Natural killer cell (primary cell): ENCODE data around the gene RAB3C. TPM values are rescaled to one million over a fixed set of nuclear protein-coding genes. Genes with fewer than 3 reads are reported as not detected.

ENCODE experiments used
- ATAC-seq, 3 donors: fragments of 150-1000 bp in 2 of 3; fragments of 200-7000 bp in 1 of 3; cut with Tn5 transposase; 1 replicate in 1 of 3; 2 replicates in 2 of 3; pipeline ENCODE4 v1.10.0; 2021; ENCODE audit warnings: mild to moderate bottlenecking in 2 of 3, moderate library complexity in 2 of 3
- DNase-seq, 2 donors: peaks; one replicate each; pipeline versions ENCODE4 v3.0.0 to v3.0.0-alpha.2; 2013 to 2021; ENCODE audit warnings: mixed read lengths in 1 of 2
- H3K27ac ChIP-seq: one replicate; pipeline ENCODE4 v1.5.1; 2013; ENCODE audit warnings: mild to moderate bottlenecking, low read length
- H3K27me3 ChIP-seq: one replicate; pipeline ENCODE4 v1.6.1; 2013; ENCODE audit warnings: low read length; ENCODE audit not compliant: control insufficient read depth, insufficient read depth
- H3K36me3 ChIP-seq: one replicate; pipeline ENCODE4 v1.6.1; 2013; ENCODE audit warnings: low read length; ENCODE audit not compliant: control insufficient read depth, insufficient read depth
- H3K4me1 ChIP-seq: one replicate; pipeline ENCODE4 v1.6.1; 2013; ENCODE audit warnings: low read length; ENCODE audit not compliant: control insufficient read depth, insufficient read depth
- H3K4me3 ChIP-seq: one replicate; pipeline ENCODE4 v1.5.1; 2013; ENCODE audit warnings: low read length
- H3K9me3 ChIP-seq: one replicate; pipeline ENCODE4 v1.6.1; 2013; ENCODE audit warnings: low read length; ENCODE audit not compliant: control insufficient read depth, insufficient read depth
- H3K27ac Mint-ChIP-seq, 2 donors: one replicate each; pipeline ENCODE4 v1.8.0; 2022; ENCODE audit warnings: mild to moderate bottlenecking in 2 of 2, mixed read lengths in 2 of 2, moderate library complexity in 1 of 2
- H3K27me3 Mint-ChIP-seq, 2 donors: one replicate each; pipeline ENCODE4 v1.8.0; 2022; ENCODE audit warnings: low read depth in 2 of 2, mixed read lengths in 2 of 2
- H3K36me3 Mint-ChIP-seq: one replicate; pipeline ENCODE4 v1.8.0; 2022; ENCODE audit warnings: mixed read lengths
- H3K4me1 Mint-ChIP-seq, 2 donors: one replicate each; pipeline ENCODE4 v1.8.0; 2022; ENCODE audit warnings: mixed read lengths in 2 of 2
- H3K4me3 Mint-ChIP-seq: one replicate; pipeline ENCODE4 v1.8.0; 2022; ENCODE audit warnings: mild to moderate bottlenecking, moderate library complexity, mixed read lengths
- H3K9me3 Mint-ChIP-seq, 2 donors: one replicate each; pipeline ENCODE4 v1.8.0; 2022; ENCODE audit warnings: mixed read lengths in 2 of 2
- WGBS: methylation state at CpG from one replicate; pipeline ENCODE4 v1.1.7; 2013; ENCODE audit warnings: missing lambda C conversion rate; ENCODE audit not compliant: insufficient coverage; 5-methylcytosine and 5-hydroxymethylcytosine counted together
- intact Hi-C: fragments of 100-400 bp; cut with micrococcal nuclease; formaldehyde crosslinking; loops from one replicate; pipeline ENCODE4 v1.14.2; 2022
- total RNA-seq, 4 donors: library from RNA; stranded (reverse); fragments of 120-200 nt in 1 of 4; gene quantifications; one replicate each; pipeline versions ENCODE4 v1.2.3 to v1.2.4, GENCODE V29; 2013 to 2022
- TF ChIP-seq, protein P1 (sequence below): fragments of 200-600 bp; IDR thresholded peaks from one replicate; pipeline ENCODE4 v1.8.0; 2022; ENCODE audit warnings: antibody characterized with exemption

Gene RAB3C
- total RNA-seq, 3 donors from 2014 or later (not counting 1 experiment from before 2014, with no cell fraction given) = 0.05 TPM; not detected in 2

DNA sequence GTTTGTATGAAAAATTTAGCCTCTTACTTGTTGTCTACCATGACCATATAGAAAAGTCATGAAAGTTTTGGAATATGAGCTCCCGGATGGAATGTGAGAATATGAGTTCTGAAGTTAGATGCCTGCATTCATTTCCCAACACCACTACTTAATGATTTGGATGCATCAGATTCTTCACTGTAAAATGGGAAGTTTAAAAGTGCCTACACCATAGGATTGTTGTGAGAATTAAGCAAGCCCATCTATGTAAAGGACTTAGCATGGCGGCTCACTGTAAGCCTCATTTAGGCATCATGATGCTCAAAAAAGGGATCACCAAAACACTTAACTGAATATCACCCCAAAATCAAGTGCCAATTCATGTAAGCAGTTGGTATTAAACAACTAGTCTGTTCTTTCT is 177.3 kb downstream of the RAB3C start:
- no peaks in the 10 kb centered on the region for H3K27me3 ChIP-seq
- H3K9me3 ChIP-seq = no peaks in the 10 kb centered on the region
- Mint-ChIP-seq H3K4me1 (peaks cover 17 to 27% of the 10 kb centered on the region in 2 donors), H3K36me3 (no peaks in the 10 kb centered on the region), H3K4me3 (peak overlapping the region; percentile 77), H3K9me3 (no peaks in the 10 kb centered on the region), H3K27me3 (peaks cover 0 to 2% of the 10 kb centered on the region in 2 donors), H3K27ac (peak overlapping the region; percentile 78 to 79)
- no peak for ATAC-seq
- intact Hi-C loops = no loop called here
- peak overlapping the region; percentile 14 for H3K27ac ChIP-seq
- WGBS = 76% methylated on average over 1 of the region's 2 CpGs
- no peak for DNase-seq
- peaks cover 4% of the 10 kb centered on the region for H3K4me1 ChIP-seq
- TF ChIP-seq, protein P1, sequence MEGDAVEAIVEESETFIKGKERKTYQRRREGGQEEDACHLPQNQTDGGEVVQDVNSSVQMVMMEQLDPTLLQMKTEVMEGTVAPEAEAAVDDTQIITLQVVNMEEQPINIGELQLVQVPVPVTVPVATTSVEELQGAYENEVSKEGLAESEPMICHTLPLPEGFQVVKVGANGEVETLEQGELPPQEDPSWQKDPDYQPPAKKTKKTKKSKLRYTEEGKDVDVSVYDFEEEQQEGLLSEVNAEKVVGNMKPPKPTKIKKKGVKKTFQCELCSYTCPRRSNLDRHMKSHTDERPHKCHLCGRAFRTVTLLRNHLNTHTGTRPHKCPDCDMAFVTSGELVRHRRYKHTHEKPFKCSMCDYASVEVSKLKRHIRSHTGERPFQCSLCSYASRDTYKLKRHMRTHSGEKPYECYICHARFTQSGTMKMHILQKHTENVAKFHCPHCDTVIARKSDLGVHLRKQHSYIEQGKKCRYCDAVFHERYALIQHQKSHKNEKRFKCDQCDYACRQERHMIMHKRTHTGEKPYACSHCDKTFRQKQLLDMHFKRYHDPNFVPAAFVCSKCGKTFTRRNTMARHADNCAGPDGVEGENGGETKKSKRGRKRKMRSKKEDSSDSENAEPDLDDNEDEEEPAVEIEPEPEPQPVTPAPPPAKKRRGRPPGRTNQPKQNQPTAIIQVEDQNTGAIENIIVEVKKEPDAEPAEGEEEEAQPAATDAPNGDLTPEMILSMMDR = no peak
- peak overlapping the region; percentile 14 for H3K4me3 ChIP-seq
- no peaks in the 10 kb centered on the region for H3K36me3 ChIP-seq

DNA sequence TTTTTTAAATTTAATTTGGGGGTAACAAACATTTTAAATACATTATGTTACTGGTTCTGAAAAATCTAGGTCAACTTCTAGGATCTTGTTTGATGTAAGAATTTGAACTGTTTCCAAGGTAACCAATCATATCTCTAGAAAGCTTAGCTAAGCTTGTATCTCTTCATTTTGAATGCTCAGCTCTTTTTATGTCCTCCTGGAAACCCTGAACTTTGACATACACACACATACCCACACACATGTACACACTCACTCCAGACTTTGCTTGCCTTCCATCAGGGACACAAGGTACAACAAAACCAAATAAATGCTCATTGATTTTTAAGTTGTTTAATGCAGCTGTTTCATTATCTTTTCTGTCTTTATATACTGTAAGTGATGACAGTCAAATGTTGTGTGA is 178.5 kb downstream of the RAB3C start:
- DNase-seq = peak in 1 of 2 donors; percentile 1
- no peak overlapping the region for H3K27ac ChIP-seq
- Mint-ChIP-seq H3K27ac (no peak overlapping the region), H3K36me3 (no peaks in the 10 kb centered on the region), H3K9me3 (no peaks in the 10 kb centered on the region), H3K4me3 (no peak overlapping the region), H3K27me3 (no peaks in the 10 kb centered on the region), H3K4me1 (peaks cover 17 to 27% of the 10 kb centered on the region in 2 donors)
- H3K4me3 ChIP-seq = no peak overlapping the region
- peaks cover 4% of the 10 kb centered on the region for H3K4me1 ChIP-seq
- no peaks in the 10 kb centered on the region for H3K27me3 ChIP-seq
- TF ChIP-seq, protein P1 = no peak
- intact Hi-C loops = no loop called here
- H3K36me3 ChIP-seq = no peaks in the 10 kb centered on the region
- H3K9me3 ChIP-seq = no peaks in the 10 kb centered on the region
- ATAC-seq = no peak

GRCh38 chr5:58763390-58763789 is 180.5 kb downstream of the RAB3C start:
- intact Hi-C loops = no loop called here
- DNase-seq (no peak), ATAC-seq (no peak)
- Histone ChIP-seq H3K9me3 (no peaks in the 10 kb centered on the region), H3K4me1 (peaks cover 4% of the 10 kb centered on the region), H3K27ac (no peak overlapping the region), H3K36me3 (no peaks in the 10 kb centered on the region), H3K27me3 (peaks cover 2% of the 10 kb centered on the region), H3K4me3 (no peak overlapping the region)
- H3K9me3 Mint-ChIP-seq = no peaks in the 10 kb centered on the region
- no peak overlapping the region for H3K27ac Mint-ChIP-seq
- no peak overlapping the region for H3K4me3 Mint-ChIP-seq
- H3K4me1 Mint-ChIP-seq = peaks cover 17 to 25% of the 10 kb centered on the region in 2 donors
- no peaks in the 10 kb centered on the region for H3K36me3 Mint-ChIP-seq
- TF ChIP-seq, protein P1 = no peak
- H3K27me3 Mint-ChIP-seq = no peaks in the 10 kb centered on the region

- no peak overlapping the region for H3K4me3 Mint-ChIP-seq
- 90% methylated on average over 3 of the region's 3 CpGs for WGBS
- TF ChIP-seq, protein P1 = no peak
- peaks cover 12 to 17% of the 10 kb centered on the region in 2 donors for H3K4me1 Mint-ChIP-seq
- H3K36me3 ChIP-seq = no peaks in the 10 kb centered on the region
- no peaks in the 10 kb centered on the region for H3K9me3 Mint-ChIP-seq
- H3K27ac ChIP-seq = no peak overlapping the region
- DNase-seq (no peak), ATAC-seq (no peak)
- no peaks in the 10 kb centered on the region for H3K9me3 ChIP-seq
- H3K36me3 Mint-ChIP-seq = no peaks in the 10 kb centered on the region
- intact Hi-C loops = no loop called here
- H3K27me3 Mint-ChIP-seq = no peaks in the 10 kb centered on the region
- no peak overlapping the region for H3K27ac Mint-ChIP-seq
- H3K4me1 ChIP-seq = peaks cover 2% of the 10 kb centered on the region
- H3K27me3 ChIP-seq = peaks cover 2% of the 10 kb centered on the region
- no peak overlapping the region for H3K4me3 ChIP-seq
These were observed 181.3 kb downstream of the RAB3C start for GRCh38 chr5:58764199-58764598.
